ENCODE measurements around the gene TP53BP1.

GRCh38 chr15:43360821-43361220, 132.1 kb downstream of the TP53BP1 start:
- TF ChIP-seq CTCF (IDR thresholded peaks at IDR 0.05) = no peak
- no peak for TF ChIP-seq POLR2A (IDR thresholded peaks at IDR 0.05)
- no peak for TF ChIP-seq EP300 (IDR thresholded peaks at IDR 0.05)
- no peak for TF ChIP-seq POLR2AphosphoS5 (IDR thresholded peaks at IDR 0.05)

All from stomach (tissue), 4 donors.